ENCODE data around the gene TRIM41.

GRCh38 chr5:181219262-181220177, 3.6 kb upstream of the TRIM41 start:
- no peak for TF ChIP-seq FOXM1 (IDR thresholded peaks at IDR 0.05; ENCODE audit: borderline replicate concordance, low read depth)
- no peak for TF ChIP-seq REST (IDR thresholded peaks at IDR 0.05; ENCODE audit: low read depth)

Data from Ishikawa (cell line).